Suprapubic skin (tissue), 4 donors: ENCODE results near the gene ACTG1. TPM values are rescaled to one million over a fixed set of nuclear protein-coding genes. Genes with fewer than 3 reads are reported as not detected.

Experiments used
- DNase-seq, 2 donors: peaks; one replicate each; pipeline ENCODE4 v3.0.0-alpha.2; 2019; ENCODE audit warnings: low spot score in 2 of 2
- H3K27ac ChIP-seq: fragments of 200-600 bp; sonication (generic); one replicate; pipeline ENCODE4 v1.5.1; 2019
- H3K27me3 ChIP-seq: fragments of 200-600 bp; sonication (generic); one replicate; pipeline ENCODE4 v1.5.1; 2019
- H3K36me3 ChIP-seq: fragments of 200-600 bp; sonication (generic); one replicate; pipeline ENCODE4 v1.5.1; 2019
- H3K4me1 ChIP-seq: fragments of 200-600 bp; sonication (generic); one replicate; pipeline ENCODE4 v1.5.1; 2019
- H3K4me3 ChIP-seq: fragments of 200-600 bp; sonication (generic); one replicate; pipeline ENCODE4 v1.5.1; 2019; ENCODE audit warnings: mild to moderate bottlenecking
- H3K9me3 ChIP-seq: fragments of 200-600 bp; sonication (generic); one replicate; pipeline ENCODE4 v1.5.1; 2019
- EP300 ChIP-seq: sonication (generic); formaldehyde crosslinking; IDR thresholded peaks from one replicate; pipeline ENCODE4 v1.6.1; 2017; ENCODE audit warnings: antibody characterized with exemption
- POLR2A ChIP-seq, 2 donors: fragments of 450-650 bp; IDR thresholded peaks; one replicate each; pipeline ENCODE4 v1.6.1; 2017; ENCODE audit warnings: antibody characterized with exemption in 2 of 2, mild to moderate bottlenecking in 2 of 2, moderate library complexity in 2 of 2
- POLR2AphosphoS5 ChIP-seq, 3 donors: sonication (generic); formaldehyde crosslinking; IDR thresholded peaks; one replicate each; pipeline ENCODE4 v1.6.1; 2017; ENCODE audit warnings: antibody characterized with exemption in 3 of 3
- WGBS: methylation state at CpG from one replicate; pipeline ENCODE4 v1.1.5; 2018; 5-methylcytosine and 5-hydroxymethylcytosine counted together
- total RNA-seq, 4 donors: library from RNA; depleted of rRNA; stranded (reverse); fragments of >200 nt; gene quantifications; one replicate each; pipeline ENCODE4 v1.1.0, GENCODE V29; 2016
- TF ChIP-seq, protein P1 (sequence below), 2 donors: fragments of 200-600 bp in 1 of 2; fragments of 450-650 bp in 1 of 2; sonication (generic) in 1 of 2; IDR thresholded peaks; one replicate each; pipeline ENCODE4 v1.5.1; 2016 to 2019; ENCODE audit warnings: antibody characterized with exemption in 2 of 2, mild to moderate bottlenecking in 1 of 2, moderate library complexity in 1 of 2

Gene ACTG1
- total RNA-seq, 4 donors from 2014 or later, result 2,659 to 6,485 (median 4,163) TPM

DNA sequence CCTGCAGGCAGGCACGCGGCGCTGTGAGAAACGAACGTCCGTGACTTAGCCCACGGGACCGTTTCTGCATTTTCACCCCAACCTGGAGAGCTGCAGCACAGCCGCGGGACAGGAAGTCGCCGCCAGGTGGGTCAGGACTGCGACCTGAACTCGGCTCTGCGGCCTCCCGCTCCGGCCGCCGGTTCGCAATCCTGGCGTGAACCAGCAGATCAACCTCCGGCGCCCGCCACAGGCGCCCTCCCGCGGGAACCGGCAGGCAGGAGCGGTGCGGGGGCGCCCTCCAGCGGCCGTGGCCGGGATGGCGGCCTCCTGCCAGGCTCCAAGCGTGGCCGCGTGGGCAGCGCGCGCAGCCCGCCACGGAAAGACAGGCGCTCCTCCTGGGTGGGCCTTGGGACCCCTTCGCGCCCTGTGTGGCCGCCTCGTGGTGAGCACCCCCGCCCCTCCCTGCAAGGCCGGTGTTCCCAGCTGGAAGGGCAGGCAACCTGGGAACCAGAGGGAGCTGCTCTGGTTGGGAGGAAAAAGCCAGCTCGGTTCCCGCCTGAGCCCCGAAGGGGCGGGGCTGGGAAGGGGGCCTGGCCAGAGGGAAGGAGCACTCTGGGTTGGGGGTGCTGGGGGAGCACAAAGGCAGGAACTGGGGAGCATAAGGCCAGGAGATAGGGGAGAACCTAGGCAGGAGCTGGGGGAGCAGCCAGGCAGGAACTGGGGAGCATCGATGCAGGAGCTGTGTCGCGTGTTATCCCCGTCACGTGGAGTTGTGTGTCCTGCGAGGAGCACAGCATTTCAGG lies 28.2 kb downstream of the ACTG1 start:
- Histone ChIP-seq H3K36me3 (no peaks in the 10 kb centered on the region), H3K27ac (no peak overlapping the region), H3K9me3 (no peaks in the 10 kb centered on the region), H3K4me3 (peak overlapping the region; percentile 41), H3K27me3 (peaks cover 4% of the 10 kb centered on the region), H3K4me1 (peaks cover 56% of the 10 kb centered on the region)
- DNase-seq, result peak; percentile 89 to 93
- 4% methylated on average over 47 of the region's 60 CpGs for WGBS
- no peak for TF ChIP-seq POLR2A (IDR thresholded peaks at IDR 0.05)
- TF ChIP-seq, protein P1, sequence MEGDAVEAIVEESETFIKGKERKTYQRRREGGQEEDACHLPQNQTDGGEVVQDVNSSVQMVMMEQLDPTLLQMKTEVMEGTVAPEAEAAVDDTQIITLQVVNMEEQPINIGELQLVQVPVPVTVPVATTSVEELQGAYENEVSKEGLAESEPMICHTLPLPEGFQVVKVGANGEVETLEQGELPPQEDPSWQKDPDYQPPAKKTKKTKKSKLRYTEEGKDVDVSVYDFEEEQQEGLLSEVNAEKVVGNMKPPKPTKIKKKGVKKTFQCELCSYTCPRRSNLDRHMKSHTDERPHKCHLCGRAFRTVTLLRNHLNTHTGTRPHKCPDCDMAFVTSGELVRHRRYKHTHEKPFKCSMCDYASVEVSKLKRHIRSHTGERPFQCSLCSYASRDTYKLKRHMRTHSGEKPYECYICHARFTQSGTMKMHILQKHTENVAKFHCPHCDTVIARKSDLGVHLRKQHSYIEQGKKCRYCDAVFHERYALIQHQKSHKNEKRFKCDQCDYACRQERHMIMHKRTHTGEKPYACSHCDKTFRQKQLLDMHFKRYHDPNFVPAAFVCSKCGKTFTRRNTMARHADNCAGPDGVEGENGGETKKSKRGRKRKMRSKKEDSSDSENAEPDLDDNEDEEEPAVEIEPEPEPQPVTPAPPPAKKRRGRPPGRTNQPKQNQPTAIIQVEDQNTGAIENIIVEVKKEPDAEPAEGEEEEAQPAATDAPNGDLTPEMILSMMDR (IDR thresholded peaks at IDR 0.05), result peak; percentile 97 to 100
- TF ChIP-seq POLR2AphosphoS5 (IDR thresholded peaks at IDR 0.05), result peak in 1 of 3 donors; percentile 29

DNA sequence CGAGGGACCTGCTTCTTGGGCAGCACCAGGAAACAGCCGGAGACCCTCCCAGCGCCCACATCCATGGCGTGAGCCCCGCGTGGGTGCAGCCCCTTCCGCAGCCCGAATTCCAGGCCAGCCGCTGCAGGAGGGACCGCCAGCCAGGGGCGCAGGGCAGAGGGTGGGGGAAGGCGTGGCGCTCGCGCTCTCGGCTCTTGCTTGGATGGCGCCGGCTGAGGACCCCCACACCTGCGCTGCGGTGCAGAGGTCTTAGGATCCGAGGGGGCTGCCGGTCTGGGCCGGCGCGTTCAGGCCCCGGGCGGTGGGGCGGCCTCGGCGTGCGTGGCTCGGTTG lies 28.8 kb downstream of the ACTG1 start:
- Histone ChIP-seq H3K4me3 (peak overlapping the region; percentile 41), H3K4me1 (peaks cover 53% of the 10 kb centered on the region)
- WGBS, result 9% methylated on average over 18 of the region's 32 CpGs

DNA sequence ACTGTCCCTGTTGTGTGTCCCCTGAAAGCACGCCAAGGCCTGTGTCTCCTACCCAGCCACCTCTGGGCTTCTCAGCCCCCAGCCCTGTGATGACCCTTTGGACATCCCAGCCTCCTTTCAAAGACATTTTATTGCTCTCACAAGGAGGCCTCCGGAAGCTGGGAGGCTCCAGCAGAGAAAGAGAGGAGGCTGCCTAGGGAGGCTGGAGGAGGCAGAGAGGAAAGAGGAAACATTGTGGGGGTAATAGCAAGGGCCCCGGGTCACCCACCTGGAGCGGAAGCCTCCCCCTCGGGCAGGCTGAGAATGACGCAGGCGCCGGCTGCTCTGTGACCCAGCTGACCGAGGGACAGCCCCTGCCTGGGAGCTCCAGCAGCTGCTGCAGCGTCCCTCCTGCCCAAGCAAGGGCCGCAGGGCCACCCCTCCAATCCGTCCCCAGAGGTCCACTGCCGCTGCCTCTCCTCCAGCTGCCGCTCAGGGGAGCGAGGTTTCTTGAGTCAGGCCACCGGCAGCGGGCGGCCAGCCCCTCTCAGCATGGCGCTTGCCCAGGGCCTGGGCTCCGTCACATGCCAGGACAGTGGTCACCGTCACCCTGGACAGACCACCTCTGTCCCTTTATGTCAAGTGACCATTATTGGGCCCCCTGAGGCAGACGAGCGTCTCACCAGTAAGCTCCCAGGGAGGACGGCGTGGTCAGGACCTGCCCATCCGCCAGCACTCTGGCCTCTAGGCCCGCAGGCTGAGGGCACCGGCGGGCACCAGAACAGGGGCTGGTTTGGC lies 29.3 kb downstream of the ACTG1 start:
- H3K9me3 ChIP-seq, result no peaks in the 10 kb centered on the region
- H3K27ac ChIP-seq, result no peak overlapping the region
- peaks cover 48% of the 10 kb centered on the region for H3K4me1 ChIP-seq
- peak in 1 of 2 donors; percentile 70 for DNase-seq
- H3K27me3 ChIP-seq, result peaks cover 4% of the 10 kb centered on the region
- TF ChIP-seq POLR2A (IDR thresholded peaks at IDR 0.05) (no peak), EP300 (no peak), POLR2AphosphoS5 (IDR thresholded peaks at IDR 0.05) (no peak)
- TF ChIP-seq, protein P1 (IDR thresholded peaks at IDR 0.05), result no peak
- WGBS, result 74% methylated on average over 12 of the region's 29 CpGs
- H3K36me3 ChIP-seq, result no peaks in the 10 kb centered on the region
- peak overlapping the region; percentile 41 for H3K4me3 ChIP-seq

More for the DNA sequence above, 28.8 kb downstream of the ACTG1 start:
- peaks cover 4% of the 10 kb centered on the region for H3K27me3 ChIP-seq
- no peaks in the 10 kb centered on the region for H3K9me3 ChIP-seq
- DNase-seq, result no peak
- TF ChIP-seq POLR2A (IDR thresholded peaks at IDR 0.05), result no peak
- TF ChIP-seq EP300, result no peak
- no peak for TF ChIP-seq POLR2AphosphoS5 (IDR thresholded peaks at IDR 0.05)
- TF ChIP-seq, protein P1 (IDR thresholded peaks at IDR 0.05), result no peak
- H3K36me3 ChIP-seq, result no peaks in the 10 kb centered on the region
- H3K27ac ChIP-seq, result no peak overlapping the region

DNA sequence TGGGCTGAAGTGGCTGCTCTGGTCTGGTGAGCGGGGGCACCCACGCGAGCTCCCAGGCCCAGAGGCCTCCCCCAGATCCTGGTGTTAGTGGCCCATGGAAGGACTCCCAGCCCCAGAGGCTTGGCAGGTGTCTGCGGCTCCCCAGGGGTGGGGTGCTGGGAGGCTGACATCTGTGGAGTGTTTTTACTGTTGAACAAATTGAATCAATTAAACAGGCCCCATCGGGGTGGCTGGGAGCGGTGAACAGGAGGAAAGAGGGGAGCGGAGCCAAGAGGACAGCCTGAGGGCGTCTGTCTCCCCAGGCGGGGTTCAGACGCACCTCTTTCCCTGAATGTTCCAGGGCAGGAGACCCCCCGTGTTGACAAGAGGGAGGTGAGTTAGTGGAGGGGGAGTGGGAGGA lies 29.9 kb downstream of the ACTG1 start:
- no peaks in the 10 kb centered on the region for H3K36me3 ChIP-seq
- no peak overlapping the region for H3K4me3 ChIP-seq
- TF ChIP-seq EP300, result no peak
- TF ChIP-seq POLR2A (IDR thresholded peaks at IDR 0.05), result no peak
- TF ChIP-seq POLR2AphosphoS5 (IDR thresholded peaks at IDR 0.05), result no peak
- TF ChIP-seq, protein P1 (IDR thresholded peaks at IDR 0.05), result no peak
- no peaks in the 10 kb centered on the region for H3K9me3 ChIP-seq
- DNase-seq, result peak in 1 of 2 donors; percentile 67
- WGBS, result 52% methylated on average over 11 of the region's 11 CpGs
- H3K27ac ChIP-seq, result no peak overlapping the region
- H3K4me1 ChIP-seq, result peaks cover 42% of the 10 kb centered on the region
- peaks cover 4% of the 10 kb centered on the region for H3K27me3 ChIP-seq
